Heart left ventricle (tissue), 13 donors: Measurements from ENCODE around the gene TBC1D4.

Experiments
- CTCF ChIP-seq, 12 donors: fragments of 200-600 bp; sonication (generic) in 4 of 12; IDR thresholded peaks; one replicate each; pipeline versions ENCODE4 v1.5.0 to v1.8.0; 2018 to 2022; ENCODE audit warnings: antibody characterized with exemption in 12 of 12, mild to moderate bottlenecking in 5 of 12
- POLR2A ChIP-seq, 2 donors: fragments of 450-650 bp; IDR thresholded peaks; one replicate each; pipeline ENCODE4 v1.6.1; 2017; ENCODE audit warnings: antibody characterized with exemption in 2 of 2, mild to moderate bottlenecking in 2 of 2, moderate library complexity in 2 of 2
- donor health status: ischemic (EF 13 %, LVEDD 7.1; RV severe dilation, severe dysfunction).
- donor health status: DM: no; HTN: yes; CAD: no.
- donor health status: DM: no; HTN: no; CAD: no.
- donor health status: ischemic (EF 25% LVEDD 6.9; RV normal size, moderate dysfunction).
- donor health status: ischemic (EF 25% LVEDD 5.7; RV mildly dilated, moderate dysfunction).
- donor health status: ischemic (EF 35%, LVEDD 5.7; RV mildly dilated, moderate dysfunction).
- donor health status: nonischemic (EF 11% LVEDD 7.7; RV severe dilation, severe dysfunction).
- donor health status: DM: yes; HTN: yes; CAD: no.
- donor health status: PGD.
- donor health status: ischemic (EF 29% LVEDD 5.4; RV normal size, mild dysfunction).
- donor health status: nonischemic (EF 23%, LVEDD 6.1; RV moderate dilation, normal function).

- no peak for TF ChIP-seq CTCF (IDR thresholded peaks at IDR 0.05)
- no peak for TF ChIP-seq POLR2A (IDR thresholded peaks at IDR 0.05)
These were observed 108.0 kb downstream of the TBC1D4 start for GRCh38 chr13:75373988-75374387.
